IPS DF 19.7 (cell line): ENCODE results near the gene MPHOSPH8.
"Not testable (repeated sequence)": the region's sequence is repeated elsewhere in the genome, so short reads cannot be mapped to it uniquely, and the experiment has no call there.

Experiments
- DNase-seq: peaks from one replicate; pipeline ENCODE4 v3.0.0-alpha.2; 2013; ENCODE audit warnings: low read depth, low spot score

Gene MPHOSPH8

DNA sequence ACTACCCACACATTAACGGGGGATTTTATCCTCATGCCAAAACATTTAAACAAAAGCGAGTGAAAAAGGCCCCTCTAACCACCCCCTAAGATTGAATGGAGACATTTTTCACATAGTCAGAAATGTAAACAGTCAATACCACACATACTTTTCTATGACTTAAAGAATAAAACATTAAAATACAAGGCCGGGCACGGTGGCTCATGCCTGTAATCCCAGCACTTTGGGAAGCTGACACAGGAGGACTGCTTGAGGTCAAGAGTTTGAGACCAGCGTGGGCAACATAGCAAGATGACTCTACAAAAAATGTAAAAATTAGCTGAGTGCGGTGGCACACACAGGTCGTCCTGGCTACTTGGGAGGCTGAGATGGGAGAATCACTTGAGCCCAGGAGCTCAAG, 47.3 kb downstream of the MPHOSPH8 start:
- DNase-seq, result no peak

DNA sequence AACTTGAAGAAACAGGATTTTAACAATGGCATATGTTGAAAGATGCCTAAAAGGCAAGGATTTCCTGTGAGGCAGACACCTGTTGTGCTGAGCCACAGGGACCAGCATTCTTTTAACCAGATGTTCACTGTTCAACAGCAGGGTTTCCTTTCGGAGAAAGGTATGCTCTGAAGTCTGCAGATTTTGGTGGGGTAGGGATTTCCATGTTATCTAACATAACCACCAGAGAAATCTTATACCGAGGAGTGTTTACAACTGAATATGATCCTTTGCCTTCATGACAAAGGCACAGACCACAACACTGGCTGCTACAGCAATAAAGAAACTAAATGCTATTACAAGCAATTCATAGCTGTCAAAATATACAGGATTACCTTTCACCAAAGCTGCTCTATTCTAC, 48.1 kb downstream of the MPHOSPH8 start:
- peak; percentile 60 for DNase-seq

DNA sequence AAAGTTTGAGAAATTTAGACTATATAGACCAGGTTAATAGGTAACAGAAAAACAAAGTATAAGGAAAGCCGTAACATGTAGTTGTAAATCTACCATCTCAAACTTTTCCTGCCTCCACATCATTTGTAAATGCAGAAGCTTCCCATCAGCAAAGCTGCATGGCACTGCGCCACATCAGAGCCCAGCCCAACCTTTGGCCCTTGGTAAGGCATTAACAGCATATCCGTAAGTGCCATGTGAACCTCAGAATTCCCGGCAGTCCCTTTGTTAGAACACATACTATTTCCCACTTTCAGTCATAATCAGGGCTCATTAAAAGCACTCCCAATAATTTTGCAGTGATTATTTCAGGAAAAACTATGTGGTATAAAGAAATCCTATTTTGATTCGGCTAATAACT, 51.6 kb downstream of the MPHOSPH8 start:
- no peak for DNase-seq

DNA sequence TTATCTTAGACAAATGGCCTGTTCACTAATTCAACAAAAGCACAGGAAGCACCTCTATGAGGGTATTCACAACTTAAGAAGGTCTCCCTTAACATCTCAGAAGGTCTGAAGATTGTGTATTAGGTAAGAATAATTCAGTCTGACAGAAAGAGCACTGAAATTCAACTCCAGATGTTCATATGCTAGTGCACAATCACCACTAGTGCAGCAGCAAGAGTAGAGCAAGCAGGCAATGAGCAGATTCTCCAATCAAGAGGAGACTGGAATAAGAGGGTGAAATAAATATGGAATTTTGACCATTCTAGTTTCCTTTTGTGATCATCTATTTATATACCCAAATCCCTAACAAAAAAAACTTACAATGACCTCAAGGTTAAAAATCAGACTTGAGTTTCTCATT, 52.0 kb downstream of the MPHOSPH8 start:
- no peak for DNase-seq

GRCh38 chr13:19691447-19691846, 58.0 kb downstream of the MPHOSPH8 start:
- not testable (repeated sequence) for DNase-seq

DNA sequence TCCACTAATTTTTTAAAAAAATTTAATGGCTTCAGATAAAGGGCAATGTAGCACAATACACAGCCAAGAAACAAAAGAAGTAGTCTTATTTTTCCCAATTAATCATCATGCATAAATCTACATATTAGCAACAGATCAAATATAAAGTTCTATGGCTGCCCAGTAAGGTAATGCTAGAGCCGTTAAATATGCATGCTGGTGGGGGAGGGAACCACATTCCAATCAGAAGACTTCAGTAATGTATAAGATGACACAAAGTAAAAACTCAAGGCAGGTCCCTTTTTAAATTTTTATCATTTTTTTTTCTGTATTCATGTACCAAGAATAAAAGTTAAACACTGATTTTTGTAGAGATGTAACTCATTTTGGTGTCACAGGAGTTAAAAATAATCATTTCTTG, 62.0 kb downstream of the MPHOSPH8 start:
- no peak for DNase-seq

DNA sequence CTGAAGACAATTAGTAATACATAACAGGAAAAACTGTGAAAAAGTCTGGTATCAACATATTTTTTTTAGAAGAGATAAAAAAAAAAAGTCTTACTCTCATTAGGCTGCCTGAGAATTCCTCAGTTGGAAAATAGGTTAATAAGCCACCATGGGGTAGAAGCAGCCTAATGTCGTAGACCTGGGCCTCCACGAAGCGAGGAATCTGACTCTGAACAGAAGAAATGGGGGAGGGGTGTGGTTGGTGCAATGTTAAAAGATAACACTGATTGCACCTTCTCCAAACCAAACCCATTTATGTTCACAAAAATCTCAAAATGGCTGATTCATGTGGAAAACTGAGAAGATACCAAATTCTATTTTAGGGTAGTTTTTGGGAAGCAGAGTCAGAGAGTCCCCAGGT, 62.4 kb downstream of the MPHOSPH8 start:
- DNase-seq, result no peak

DNA sequence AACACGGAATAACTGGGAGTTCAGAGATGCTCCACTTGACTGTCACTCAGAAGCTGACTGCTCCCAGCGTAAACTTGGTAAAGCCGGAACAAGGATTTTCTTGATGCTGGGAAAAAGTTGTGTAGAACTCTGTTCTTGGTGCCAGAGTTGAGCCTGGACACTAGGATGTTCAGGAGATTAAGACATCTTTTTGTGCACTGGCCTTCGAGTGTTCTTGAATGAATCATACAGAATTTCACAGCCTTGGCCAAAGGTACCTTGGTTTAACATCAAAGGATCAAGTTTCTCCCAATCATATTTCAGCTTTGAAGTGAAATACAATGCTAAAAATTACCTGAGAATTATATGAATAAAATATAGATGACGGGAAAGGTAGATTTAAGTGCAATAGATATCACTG, 67.5 kb downstream of the MPHOSPH8 start:
- DNase-seq, result not testable (repeated sequence)

- DNase-seq, result not testable (repeated sequence)
Measured at GRCh38 chr13:19701619-19702018, 68.2 kb downstream of the MPHOSPH8 start.

DNA sequence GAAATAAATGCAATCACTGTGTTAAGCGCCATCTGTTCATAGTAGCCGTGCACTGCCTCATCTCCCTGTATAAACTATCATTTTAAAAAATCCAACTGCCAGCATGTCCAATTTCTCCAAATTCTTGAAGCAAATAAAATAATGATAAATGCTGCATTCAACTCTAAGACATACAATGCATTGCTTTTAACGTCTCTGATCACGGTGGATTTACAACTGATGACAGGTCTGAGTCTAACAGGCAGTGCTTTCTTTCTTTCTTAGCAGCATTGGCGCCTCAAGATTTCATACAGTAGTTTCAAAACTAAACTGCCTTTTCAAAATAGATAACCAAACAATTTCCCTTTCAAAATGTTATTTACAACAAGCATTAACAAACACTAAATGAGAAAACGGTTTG, 70.8 kb downstream of the MPHOSPH8 start:
- DNase-seq, result not testable (repeated sequence)

DNA sequence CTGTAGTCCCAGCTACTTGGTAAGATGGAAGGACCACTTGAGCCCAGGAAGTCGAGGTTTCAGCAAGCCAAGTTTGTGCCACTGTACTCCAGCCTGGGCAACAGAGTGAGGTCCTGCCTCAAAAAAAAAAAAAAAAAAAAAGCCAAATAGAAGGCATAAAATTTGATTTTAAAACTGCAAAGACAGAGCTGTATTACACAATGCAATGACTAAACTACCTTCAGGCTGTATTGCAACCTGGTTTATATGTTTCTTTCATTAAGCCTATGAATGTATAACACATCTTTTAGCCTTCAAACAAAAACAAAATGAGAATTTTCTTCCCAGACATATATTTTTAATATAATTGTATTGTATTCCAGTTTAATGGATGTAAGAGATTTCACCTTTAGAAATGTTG, 75.6 kb downstream of the MPHOSPH8 start:
- not testable (repeated sequence) for DNase-seq

DNA sequence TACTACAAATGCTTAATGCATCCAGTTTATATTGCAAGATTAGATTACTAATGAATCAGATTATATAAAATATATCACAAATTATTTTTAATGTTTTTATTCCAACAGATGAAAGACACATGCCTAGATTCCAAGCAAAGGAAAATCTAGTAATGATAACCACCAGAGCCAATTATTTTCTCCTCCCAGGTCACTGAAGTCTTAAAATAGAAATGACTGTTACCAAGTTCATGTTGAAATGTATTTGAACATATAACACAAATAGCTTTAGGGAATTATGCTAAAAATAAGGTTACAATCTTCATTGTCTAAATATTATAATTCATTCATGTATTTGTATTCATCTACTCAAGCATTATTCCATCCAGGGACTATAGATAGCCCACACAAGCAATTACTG, 76.3 kb downstream of the MPHOSPH8 start:
- not testable (repeated sequence) for DNase-seq

DNA sequence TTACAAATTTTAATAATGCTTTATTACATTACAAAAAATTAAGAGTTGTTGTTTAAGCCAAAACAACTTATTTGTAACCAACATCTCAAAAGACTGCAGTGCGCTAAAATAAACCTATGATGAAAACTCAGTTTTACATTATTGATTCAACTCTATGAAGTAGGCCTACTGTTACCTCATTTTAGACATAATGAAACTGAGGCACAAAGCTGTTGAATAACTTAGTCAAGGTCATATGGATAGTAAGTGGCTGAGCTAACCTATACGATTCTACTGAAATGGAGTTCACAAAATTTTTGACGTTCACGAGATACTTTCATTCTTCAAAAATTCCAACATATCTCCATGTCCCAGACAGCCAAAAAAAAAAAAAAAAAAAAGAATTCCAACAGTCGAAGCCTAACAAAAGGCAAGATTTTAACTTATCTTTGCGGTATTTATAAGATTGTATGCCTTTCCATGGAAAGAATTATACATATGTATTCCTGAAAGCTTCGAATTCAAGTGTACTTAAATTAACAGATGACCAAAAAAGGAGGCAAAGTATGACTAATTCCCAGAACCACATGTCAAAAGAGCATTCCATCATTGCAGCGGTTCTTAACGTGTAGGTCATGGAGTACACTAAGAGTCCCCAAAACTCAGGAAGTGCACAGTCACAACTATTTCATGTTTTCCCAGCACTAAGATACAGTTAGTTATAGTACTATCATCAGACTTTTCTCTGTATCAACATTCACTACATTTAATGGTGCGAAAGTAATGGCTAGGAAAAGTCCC, 79.9 kb downstream of the MPHOSPH8 start:
- DNase-seq, result no peak

GRCh38 chr13:19720039-19720438, 86.6 kb downstream of the MPHOSPH8 start:
- DNase-seq, result no peak
